GM12878 (cell line): ENCODE results near the gene RALB.

ENCODE experiments used
- FOXM1 ChIP-seq: IDR thresholded peaks from 2 replicates; pipeline ENCODE4 v1.6.1; 2012; ENCODE audit warnings: low read depth, mild to moderate bottlenecking, inconsistent platforms, low read length, moderate library complexity
- MXI1 ChIP-seq: fragments of 150-350 bp; IDR thresholded peaks from 2 replicates; pipeline ENCODE4 v1.6.1; 2011; ENCODE audit warnings: low read depth, mild to moderate bottlenecking, inconsistent platforms, low read length, improper control_type of control experiment
- NR2C2 ChIP-seq: IDR thresholded peaks from 2 replicates; pipeline ENCODE4 v1.6.1; 2011; ENCODE audit warnings: borderline replicate concordance, low read depth; ENCODE audit not compliant: control insufficient read depth, insufficient read length
- RELB ChIP-seq: fragments of 450-650 bp; IDR thresholded peaks from 2 replicates; pipeline ENCODE4 v1.6.1; 2017; ENCODE audit warnings: low read depth, mild to moderate bottlenecking, moderate library complexity
- SREBF2 ChIP-seq: IDR thresholded peaks from 2 replicates; pipeline ENCODE4 v1.6.1; 2012; ENCODE audit warnings: mild to moderate bottlenecking, low read length
- ZNF687 ChIP-seq: fragments of 450-650 bp; IDR thresholded peaks from 2 replicates; pipeline ENCODE4 v1.6.1; 2017; ENCODE audit warnings: mild to moderate bottlenecking, moderate library complexity
- TF ChIP-seq, protein P1 (sequence below), 3 experiments: IDR thresholded peaks in 2 of 3; conservative IDR thresholded peaks in 1 of 3; 2 replicates each; pipeline ENCODE4 v1.5.1; 2011; ENCODE audit warnings: low read depth in 3 of 3, low read length in 3 of 3, mild to moderate bottlenecking in 3 of 3, control low read depth in 2 of 3, moderate library complexity in 2 of 3, inconsistent platforms in 1 of 3, mixed read lengths in 1 of 3; ENCODE audit not compliant: control insufficient read depth in 2 of 3, insufficient read depth in 1 of 3; ENCODE audit errors: extremely low read depth in 1 of 3

- TF ChIP-seq, protein P1, sequence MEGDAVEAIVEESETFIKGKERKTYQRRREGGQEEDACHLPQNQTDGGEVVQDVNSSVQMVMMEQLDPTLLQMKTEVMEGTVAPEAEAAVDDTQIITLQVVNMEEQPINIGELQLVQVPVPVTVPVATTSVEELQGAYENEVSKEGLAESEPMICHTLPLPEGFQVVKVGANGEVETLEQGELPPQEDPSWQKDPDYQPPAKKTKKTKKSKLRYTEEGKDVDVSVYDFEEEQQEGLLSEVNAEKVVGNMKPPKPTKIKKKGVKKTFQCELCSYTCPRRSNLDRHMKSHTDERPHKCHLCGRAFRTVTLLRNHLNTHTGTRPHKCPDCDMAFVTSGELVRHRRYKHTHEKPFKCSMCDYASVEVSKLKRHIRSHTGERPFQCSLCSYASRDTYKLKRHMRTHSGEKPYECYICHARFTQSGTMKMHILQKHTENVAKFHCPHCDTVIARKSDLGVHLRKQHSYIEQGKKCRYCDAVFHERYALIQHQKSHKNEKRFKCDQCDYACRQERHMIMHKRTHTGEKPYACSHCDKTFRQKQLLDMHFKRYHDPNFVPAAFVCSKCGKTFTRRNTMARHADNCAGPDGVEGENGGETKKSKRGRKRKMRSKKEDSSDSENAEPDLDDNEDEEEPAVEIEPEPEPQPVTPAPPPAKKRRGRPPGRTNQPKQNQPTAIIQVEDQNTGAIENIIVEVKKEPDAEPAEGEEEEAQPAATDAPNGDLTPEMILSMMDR (IDR thresholded peaks at IDR 0.05 in 2 of 3, conservative IDR thresholded peaks at IDR 0.05 in 1 of 3; ENCODE audit: control insufficient read depth in 2 of 3, extremely low read depth in 1 of 3, insufficient read depth in 1 of 3, low read depth in 3 of 3, low read length in 3 of 3) = no peak
- no peak for TF ChIP-seq SREBF2
- no peak for TF ChIP-seq RELB
- TF ChIP-seq FOXM1 = no peak
- no peak for TF ChIP-seq MXI1
- no peak for TF ChIP-seq ZNF687
- TF ChIP-seq NR2C2 = no peak
Measured at GRCh38 chr2:120307482-120307881, 54.8 kb downstream of the RALB start.
